PFSK-1 (cell line): Measurements from ENCODE around the gene FBXO45.

ENCODE experiments used
- FOXP2 ChIP-seq: optimal IDR thresholded peaks from 2 replicates; pipeline ENCODE3; 2011; ENCODE audit warnings: borderline replicate concordance, control low read depth, inconsistent platforms; ENCODE audit not compliant: insufficient read depth; ENCODE audit errors: extremely low read length, extremely low read depth
- POLR2AphosphoS5 ChIP-seq: IDR thresholded peaks from 2 replicates; pipeline ENCODE4 v1.6.1; 2012; ENCODE audit warnings: low read depth, mild to moderate bottlenecking, control low read depth, low read length, moderate library complexity
- REST ChIP-seq, 2 experiments: IDR thresholded peaks; 2 replicates each; pipeline versions ENCODE4 v1.6.1 to v1.8.0; 2011 to 2012; ENCODE audit warnings: low read depth in 2 of 2, low read length in 2 of 2, control low read depth in 1 of 2, inconsistent platforms in 1 of 2, mild to moderate bottlenecking in 1 of 2, moderate library complexity in 1 of 2; ENCODE audit not compliant: insufficient read depth in 1 of 2
- SIN3A ChIP-seq: IDR thresholded peaks from 2 replicates; pipeline ENCODE4 v1.6.1; 2012; ENCODE audit warnings: mild to moderate bottlenecking, low read length, moderate library complexity, borderline replicate concordance; ENCODE audit not compliant: insufficient read depth
- TAF1 ChIP-seq: IDR thresholded peaks from 2 replicates; pipeline ENCODE4 v1.6.1; 2012; ENCODE audit warnings: low read length, control low read depth, borderline replicate concordance; ENCODE audit not compliant: insufficient read depth

Gene FBXO45

GRCh38 chr3:196537319-196537984 lies 31.0 kb upstream of the FBXO45 start:
- no peak for TF ChIP-seq FOXP2
- TF ChIP-seq TAF1 = no peak
- TF ChIP-seq SIN3A = no peak
- TF ChIP-seq REST (IDR thresholded peaks at IDR 0.05; ENCODE audit: insufficient read depth in 1 of 2, low read depth in 2 of 2, low read length in 2 of 2) = no peak
- no peak for TF ChIP-seq POLR2AphosphoS5

- TF ChIP-seq FOXP2 (no peak), POLR2AphosphoS5 (no peak), SIN3A (no peak)
Measured at GRCh38 chr3:196541684-196542445, 26.6 kb upstream of the FBXO45 start.

GRCh38 chr3:196544491-196544992 lies 23.9 kb upstream of the FBXO45 start:
- no peak for TF ChIP-seq SIN3A
- no peak for TF ChIP-seq TAF1
- TF ChIP-seq POLR2AphosphoS5 = no peak

DNA sequence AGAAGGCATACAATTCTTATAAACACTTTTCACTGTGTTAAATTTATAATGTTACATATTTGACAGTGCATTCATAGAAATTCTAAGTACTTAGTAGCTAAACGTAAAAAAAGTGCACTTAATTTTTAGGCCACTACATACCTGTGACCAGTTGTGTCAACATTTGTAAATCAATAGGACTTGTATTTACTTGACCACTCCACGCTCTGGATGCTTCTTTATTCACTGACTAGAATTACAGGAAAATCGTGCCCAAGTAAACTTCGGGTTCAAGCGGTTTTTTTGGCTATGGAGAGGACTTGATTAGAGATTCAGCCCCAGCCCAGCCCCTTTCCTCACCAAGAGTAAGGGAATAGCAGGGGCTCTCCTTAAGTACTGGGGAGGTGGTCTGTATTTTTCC lies 21.9 kb upstream of the FBXO45 start:
- no peak for TF ChIP-seq TAF1
- no peak for TF ChIP-seq POLR2AphosphoS5
- TF ChIP-seq SIN3A = no peak
- TF ChIP-seq REST (IDR thresholded peaks at IDR 0.05; ENCODE audit: insufficient read depth in 1 of 2, low read depth in 2 of 2, low read length in 2 of 2) = no peak
- no peak for TF ChIP-seq FOXP2

GRCh38 chr3:196547067-196547466 lies 21.4 kb upstream of the FBXO45 start:
- TF ChIP-seq FOXP2 (no peak), TAF1 (no peak), SIN3A (no peak), POLR2AphosphoS5 (no peak)

GRCh38 chr3:196552253-196552652 lies 16.2 kb upstream of the FBXO45 start:
- TF ChIP-seq POLR2AphosphoS5 (no peak), FOXP2 (no peak), REST (IDR thresholded peaks at IDR 0.05; ENCODE audit: insufficient read depth in 1 of 2, low read depth in 2 of 2, low read length in 2 of 2) (no peak), SIN3A (no peak), TAF1 (no peak)
